Naive B cell (primary cell): ENCODE measurements around the gene MAPK9. TPM values are rescaled to one million over a fixed set of nuclear protein-coding genes. Genes with fewer than 3 reads are reported as not detected.
A peak's percentile ranks its signal among the peaks of the same experiment; 100 is the strongest.

ENCODE experiments used
- ATAC-seq, 2 donors: fragments of 150-1000 bp; cut with Tn5 transposase; 2 replicates each; pipeline ENCODE4 v1.10.0; 2021; ENCODE audit warnings: low read depth in 2 of 2, mild to moderate bottlenecking in 2 of 2, moderate library complexity in 2 of 2
- DNase-seq: peaks from one replicate; pipeline ENCODE4 v3.0.0; 2022
- H3K27ac Mint-ChIP-seq, 6 donors: one replicate each; pipeline ENCODE4 v1.8.0; 2020 to 2022; ENCODE audit warnings: mild to moderate bottlenecking in 6 of 6, mixed read lengths in 6 of 6, moderate library complexity in 5 of 6, inconsistent platforms in 2 of 6
- H3K27me3 Mint-ChIP-seq, 3 donors: one replicate each; pipeline ENCODE4 v1.8.0; 2021 to 2022; ENCODE audit warnings: mixed read lengths in 3 of 3, mild to moderate bottlenecking in 1 of 3
- H3K36me3 Mint-ChIP-seq, 2 donors: one replicate each; pipeline ENCODE4 v1.8.0; 2020 to 2022; ENCODE audit warnings: mixed read lengths in 2 of 2, inconsistent platforms in 1 of 2, mild to moderate bottlenecking in 1 of 2
- H3K4me1 Mint-ChIP-seq, 3 donors: one replicate each; pipeline ENCODE4 v1.8.0; 2020 to 2022; ENCODE audit warnings: mixed read lengths in 3 of 3, inconsistent platforms in 1 of 3, mild to moderate bottlenecking in 1 of 3, moderate library complexity in 1 of 3
- H3K4me3 Mint-ChIP-seq, 8 donors: one replicate each; pipeline ENCODE4 v1.8.0; 2020 to 2022; ENCODE audit warnings: mild to moderate bottlenecking in 8 of 8, mixed read lengths in 8 of 8, moderate library complexity in 8 of 8, inconsistent platforms in 2 of 8
- H3K9me3 Mint-ChIP-seq, 7 donors: one replicate each; pipeline ENCODE4 v1.8.0; 2020 to 2022; ENCODE audit warnings: mixed read lengths in 7 of 7, mild to moderate bottlenecking in 5 of 7, inconsistent platforms in 2 of 7, moderate library complexity in 1 of 7
- polyA plus RNA-seq, 6 donors: library from polyadenylated mRNA; unstranded; fragments of 300-500 nt; fragmentation: Illumina TruSeq; gene quantifications; one replicate each; pipeline ENCODE4 v1.2.3, GENCODE V29; 2021; ENCODE audit warnings: low read depth in 6 of 6

Gene MAPK9
- polyA plus RNA-seq, 6 donors from 2014 or later: 14.5 to 29.2 (median 23.2) TPM

DNA sequence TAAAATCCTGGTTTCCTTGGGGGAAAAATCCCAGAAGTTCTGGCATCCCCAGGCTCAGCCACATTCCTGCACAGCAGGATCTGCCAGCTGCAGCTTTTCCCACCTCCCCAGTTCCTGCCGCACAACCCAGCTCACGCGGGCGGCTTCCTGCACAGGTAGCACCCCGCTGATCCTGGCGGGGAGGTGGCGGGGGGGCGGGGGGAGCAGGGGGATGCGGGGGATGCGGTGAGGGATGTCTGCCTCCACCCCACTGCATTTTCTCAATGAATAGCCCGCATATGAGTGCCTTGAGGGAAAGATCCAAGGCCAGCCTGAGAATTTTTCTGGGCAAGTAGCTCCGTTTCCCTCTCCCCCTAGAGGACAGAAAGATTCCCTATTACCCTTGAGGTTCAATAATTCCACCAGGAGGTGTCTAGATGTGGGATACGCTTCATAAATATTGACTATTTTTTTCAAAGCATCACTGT, 40.2 kb upstream of the MAPK9 start:
- ATAC-seq (no peak), DNase-seq (no peak)
- Mint-ChIP-seq H3K4me1 (no peaks in the 10 kb centered on the region), H3K36me3 (no peaks in the 10 kb centered on the region), H3K9me3 (no peaks in the 10 kb centered on the region), H3K27ac (no peak overlapping the region), H3K4me3 (no peak overlapping the region), H3K27me3 (peaks cover 10 to 45% (median 28%) of the 10 kb centered on the region in 3 donors)

- DNase-seq (no peak), ATAC-seq (no peak)
- Mint-ChIP-seq H3K36me3 (no peaks in the 10 kb centered on the region), H3K27me3 (peaks cover 10 to 46% (median 28%) of the 10 kb centered on the region in 3 donors), H3K4me3 (no peak overlapping the region), H3K4me1 (no peaks in the 10 kb centered on the region), H3K27ac (peak overlapping the region in 1 of 6 donors; percentile 63), H3K9me3 (no peaks in the 10 kb centered on the region)
Measured at GRCh38 chr5:180331647-180331950, 39.7 kb upstream of the MAPK9 start.

- Mint-ChIP-seq H3K9me3 (no peaks in the 10 kb centered on the region), H3K36me3 (no peaks in the 10 kb centered on the region), H3K27me3 (peaks cover 10 to 46% (median 28%) of the 10 kb centered on the region in 3 donors), H3K27ac (peak overlapping the region in 1 of 6 donors; percentile 63), H3K4me1 (no peaks in the 10 kb centered on the region), H3K4me3 (no peak overlapping the region)
- ATAC-seq (no peak), DNase-seq (no peak)
Measured at GRCh38 chr5:180330810-180331646, 39.1 kb upstream of the MAPK9 start.

GRCh38 chr5:180330270-180330648, 38.4 kb upstream of the MAPK9 start:
- peaks cover 10 to 43% (median 28%) of the 10 kb centered on the region in 3 donors for H3K27me3 Mint-ChIP-seq
- H3K27ac Mint-ChIP-seq: no peak overlapping the region

DNA sequence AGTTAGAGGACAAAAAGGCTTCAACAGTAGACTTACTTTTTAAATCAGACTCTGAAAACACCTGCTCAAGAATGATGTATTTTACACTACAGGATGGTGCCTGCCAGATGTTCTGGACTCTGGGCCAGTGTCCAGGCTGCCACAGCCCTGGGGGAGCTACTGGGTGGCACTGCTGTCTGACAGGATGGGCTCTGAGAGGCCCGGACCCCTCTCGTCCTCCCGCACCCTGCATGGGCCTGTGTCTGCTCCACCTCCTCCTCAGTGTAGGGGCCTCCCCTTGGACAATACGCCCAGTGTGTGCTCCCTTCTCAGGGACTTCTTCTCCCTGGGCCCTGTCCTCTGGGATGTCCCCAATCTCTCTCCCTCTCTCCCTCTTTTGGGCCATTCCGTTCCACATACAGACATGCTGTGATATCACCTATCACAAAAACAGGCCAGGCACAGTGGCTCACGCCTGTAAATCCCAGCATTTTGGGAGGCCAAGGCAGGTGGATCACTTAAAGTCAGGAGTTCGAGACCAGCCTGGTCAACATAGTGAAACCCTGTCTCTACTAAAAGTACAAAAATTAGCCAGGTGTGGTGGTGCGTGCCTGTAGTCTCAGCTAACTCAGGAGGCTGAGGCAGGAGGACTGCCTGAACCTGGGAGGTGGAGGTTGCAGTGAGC, 37.9 kb upstream of the MAPK9 start:
- Mint-ChIP-seq H3K36me3 (no peaks in the 10 kb centered on the region), H3K9me3 (no peaks in the 10 kb centered on the region), H3K27ac (peak overlapping the region in 1 of 6 donors; percentile 35), H3K27me3 (peaks cover 10 to 41% (median 28%) of the 10 kb centered on the region in 3 donors), H3K4me1 (no peaks in the 10 kb centered on the region), H3K4me3 (peak overlapping the region in 1 of 8 donors; percentile 71)
- ATAC-seq (no peak), DNase-seq (no peak)

More at GRCh38 chr5:180330270-180330648, 38.4 kb upstream of the MAPK9 start:
- DNase-seq (no peak), ATAC-seq (no peak)
- H3K36me3 Mint-ChIP-seq: no peaks in the 10 kb centered on the region
- H3K4me3 Mint-ChIP-seq: no peak overlapping the region
- H3K9me3 Mint-ChIP-seq: no peaks in the 10 kb centered on the region
- no peaks in the 10 kb centered on the region for H3K4me1 Mint-ChIP-seq

DNA sequence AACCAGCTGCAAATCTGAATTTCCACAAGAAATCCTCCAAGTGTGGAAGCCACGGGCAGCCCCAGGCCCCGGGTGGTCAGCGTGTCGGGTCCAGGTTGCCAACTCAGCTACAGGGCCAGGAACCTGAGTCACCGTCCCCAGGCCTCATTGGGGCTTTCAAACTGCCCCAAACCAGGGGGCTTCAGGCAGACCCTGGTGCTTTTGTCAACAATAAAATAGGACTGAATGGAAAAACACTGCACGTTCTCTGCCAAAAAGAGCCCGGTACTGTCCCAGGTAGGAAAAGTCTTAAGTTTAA, 37.2 kb upstream of the MAPK9 start:
- DNase-seq: no peak
- Mint-ChIP-seq H3K27me3 (peaks cover 10 to 41% (median 28%) of the 10 kb centered on the region in 3 donors), H3K4me1 (no peaks in the 10 kb centered on the region), H3K9me3 (no peaks in the 10 kb centered on the region), H3K27ac (no peak overlapping the region), H3K4me3 (no peak overlapping the region), H3K36me3 (no peaks in the 10 kb centered on the region)
- no peak for ATAC-seq

- ATAC-seq (peak; percentile 76 to 93), DNase-seq (peak; percentile 63)
- Mint-ChIP-seq H3K4me3 (no peak overlapping the region), H3K27me3 (peaks cover 10 to 37% (median 23%) of the 10 kb centered on the region in 3 donors), H3K4me1 (no peaks in the 10 kb centered on the region), H3K36me3 (no peaks in the 10 kb centered on the region), H3K27ac (peak overlapping the region in 1 of 6 donors; percentile 90), H3K9me3 (no peaks in the 10 kb centered on the region)
Measured at GRCh38 chr5:180328296-180329137, 36.6 kb upstream of the MAPK9 start.

DNA sequence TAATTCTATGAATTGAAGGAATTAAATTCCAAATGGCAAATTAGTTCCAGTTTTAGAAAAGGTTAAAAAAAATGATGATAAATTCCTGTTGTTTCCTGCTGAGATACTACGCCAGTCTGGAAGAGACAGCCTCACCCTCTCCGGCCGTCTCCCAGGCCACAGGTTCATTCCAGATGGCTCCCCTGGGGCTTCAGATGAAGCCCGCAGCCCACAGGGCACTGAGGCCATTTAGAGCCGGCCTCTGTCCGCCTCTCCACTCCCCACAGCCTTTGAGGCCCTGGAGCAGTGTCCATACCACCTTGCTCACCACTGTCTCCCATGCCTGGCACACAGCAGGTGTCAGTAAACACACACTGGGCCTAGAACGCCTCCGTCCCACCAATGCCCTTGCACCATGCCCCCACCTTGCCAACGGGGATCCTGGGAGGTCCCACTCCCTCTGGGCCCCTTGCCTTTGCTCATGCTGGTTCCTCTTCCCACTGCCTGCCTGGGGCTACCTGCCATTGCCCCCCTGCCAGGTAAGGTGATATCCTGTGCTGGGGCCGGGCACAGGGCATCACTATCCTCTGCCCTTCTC, 35.2 kb upstream of the MAPK9 start:
- Mint-ChIP-seq H3K4me3 (no peak overlapping the region), H3K27ac (no peak overlapping the region), H3K4me1 (no peaks in the 10 kb centered on the region), H3K9me3 (no peaks in the 10 kb centered on the region), H3K27me3 (peaks cover 10 to 27% (median 18%) of the 10 kb centered on the region in 3 donors), H3K36me3 (no peaks in the 10 kb centered on the region)
- ATAC-seq: no peak
- no peak for DNase-seq

GRCh38 chr5:180324601-180324950, 32.7 kb upstream of the MAPK9 start:
- Mint-ChIP-seq H3K4me3 (no peak overlapping the region), H3K27ac (no peak overlapping the region), H3K27me3 (peaks cover under 1 to 9% (median under 1%) of the 10 kb centered on the region in 3 donors), H3K9me3 (no peaks in the 10 kb centered on the region), H3K4me1 (no peaks in the 10 kb centered on the region), H3K36me3 (no peaks in the 10 kb centered on the region)
- DNase-seq (no peak), ATAC-seq (no peak)

DNA sequence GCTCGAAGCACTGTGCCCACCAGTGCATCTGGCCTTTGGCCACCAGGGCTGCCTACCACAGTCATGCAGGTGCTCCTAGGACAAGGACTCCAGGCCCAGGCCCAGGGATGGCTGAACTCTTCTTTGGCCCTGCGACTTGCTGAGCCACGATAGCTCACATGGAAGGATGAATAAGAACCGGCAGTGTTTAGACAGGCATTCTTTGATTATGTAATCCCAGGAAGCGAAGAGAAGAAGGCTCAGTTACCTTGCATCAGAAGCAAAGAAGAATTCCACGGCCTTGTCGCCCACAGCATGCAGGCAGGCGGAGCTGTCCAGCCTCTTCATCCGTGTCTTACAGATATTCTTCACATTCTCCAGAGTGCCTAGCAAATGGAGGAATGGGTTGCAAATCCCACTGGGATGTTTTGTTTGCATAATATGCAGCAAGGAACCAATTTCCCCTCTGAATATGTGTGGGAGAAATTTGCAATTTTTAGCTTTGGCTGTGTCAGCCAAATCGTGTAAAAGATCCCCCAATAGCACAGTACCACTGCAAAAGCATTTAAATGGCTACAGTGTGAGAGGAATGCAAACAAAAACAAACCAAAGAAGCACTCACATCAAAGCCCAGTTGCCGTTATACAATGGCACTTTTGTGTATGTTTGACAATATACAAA, 32.2 kb upstream of the MAPK9 start:
- peaks cover 5 to 14% (median 6%) of the 10 kb centered on the region in 3 donors for H3K27me3 Mint-ChIP-seq
- H3K36me3 Mint-ChIP-seq: no peaks in the 10 kb centered on the region
- no peaks in the 10 kb centered on the region for H3K4me1 Mint-ChIP-seq
- ATAC-seq (no peak), DNase-seq (no peak)
- H3K27ac Mint-ChIP-seq: no peak overlapping the region
- H3K4me3 Mint-ChIP-seq: no peak overlapping the region
- H3K9me3 Mint-ChIP-seq: no peaks in the 10 kb centered on the region

GRCh38 chr5:180323160-180323559, 31.3 kb upstream of the MAPK9 start:
- Mint-ChIP-seq H3K36me3 (no peaks in the 10 kb centered on the region), H3K4me1 (no peaks in the 10 kb centered on the region), H3K4me3 (no peak overlapping the region), H3K27ac (no peak overlapping the region), H3K9me3 (no peaks in the 10 kb centered on the region), H3K27me3 (peaks cover 8 to 21% (median 13%) of the 10 kb centered on the region in 3 donors)
- DNase-seq (no peak), ATAC-seq (no peak)

- Mint-ChIP-seq H3K9me3 (no peaks in the 10 kb centered on the region), H3K4me3 (no peak overlapping the region), H3K27me3 (peaks cover 8 to 25% (median 19%) of the 10 kb centered on the region in 3 donors), H3K4me1 (peaks cover 0 to 2% (median 0%) of the 10 kb centered on the region in 3 donors), H3K27ac (no peak overlapping the region), H3K36me3 (no peaks in the 10 kb centered on the region)
- ATAC-seq: no peak
- no peak for DNase-seq
Measured at GRCh38 chr5:180318456-180319089, 26.7 kb upstream of the MAPK9 start.
